ENCODE measurements around the gene HORMAD2. TPM values are rescaled to one million over a fixed set of nuclear protein-coding genes. Genes with fewer than 3 reads are reported as not detected.

Gene HORMAD2
- total and polyA plus RNA-seq, 9 of the 15 experiments (the other 6 are each of a cell fraction or from before 2014, with no cell fraction given) = not detected

GRCh38 chr22:30033137-30033536, 47.1 kb upstream of the HORMAD2 start:
- ChIA-PET POLR2A (interaction anchor here (0.7 to 1.6 kb wide), 2 partner anchors 10 to 16 kb away, joined by 3 read pairs; no protein-coding TSS in a partner anchor), CTCF (ENCODE audit: low intra/inter-chr PET ratio) (no interaction called here)
- Histone ChIP-seq H3K27me3 (ENCODE audit: control insufficient read depth in 2 of 2, insufficient read depth in 2 of 2, low read length in 2 of 2) (no peaks in the 10 kb centered on the region), H3K9me3 (replicated peaks; ENCODE audit: control insufficient read depth, insufficient read depth, low read depth, low read length) (no peaks in the 10 kb centered on the region), H3K9me1 (ENCODE audit: control insufficient read depth, insufficient read depth, low read length) (no peaks in the 10 kb centered on the region), H3K4me2 (ENCODE audit: insufficient read depth, low read length) (no peak overlapping the region), H3K36me3 (ENCODE audit: control insufficient read depth, insufficient read depth, low read length) (no peaks in the 10 kb centered on the region), H3K79me2 (ENCODE audit: control insufficient read depth, insufficient read depth, low read length) (no peaks in the 10 kb centered on the region), H3K27ac (ENCODE audit: extremely low read depth, low read depth, low read length) (no peak overlapping the region), H3K9ac (ENCODE audit: insufficient read depth in 1 of 2, low read depth in 2 of 2, low read length in 2 of 2) (no peak overlapping the region), H3K4me3 (no peak overlapping the region), H4K20me1 (replicated peaks; ENCODE audit: control insufficient read depth, insufficient read depth, low read length) (no peaks in the 10 kb centered on the region), H3K4me1 (replicated peaks in 1 of 2; ENCODE audit: control insufficient read depth in 2 of 2, insufficient read depth in 2 of 2, low read length in 2 of 2) (no peaks in the 10 kb centered on the region), H2AFZ (ENCODE audit: low read depth, low read length) (no peak overlapping the region)
- intact Hi-C loops (cut with micrococcal nuclease) = no loop called here
- peak; percentile 64; the same call in 1 of the 2 replicates for TF ChIP-seq SPI1 (IDR thresholded peaks at IDR 0.05; ENCODE audit: borderline replicate concordance, low read depth, low read length)
- no peak for TF ChIP-seq RBM34 (IDR thresholded peaks at IDR 0.05; ENCODE audit: borderline replicate concordance, insufficient read depth, low read length)
- ATAC-seq = no peak
- in situ Hi-C loops (cut with MboI) = no loop called here
- no TSS peak for BruUV-seq (replicated peaks)
- DNase-seq (ENCODE audit: extremely low read depth in 1 of 4, low spot score in 3 of 4) = no peak
- WGBS (ENCODE audit: insufficient coverage, low coverage, missing lambda C conversion rate) = 33% methylated on average over 4 of the region's 4 CpGs
- FAIRE-seq = no peak

GRCh38 chr22:30033901-30034300, 46.4 kb upstream of the HORMAD2 start:
- intact Hi-C loops (cut with micrococcal nuclease) (no loop called here), in situ Hi-C loops (cut with MboI) (no loop called here)
- no peaks in the 10 kb centered on the region; a peak in 1 of 5 replicates for H3K4me1 ChIP-seq (replicated peaks in 1 of 2; ENCODE audit: control insufficient read depth in 2 of 2, insufficient read depth in 2 of 2, low read length in 2 of 2)
- no peak for FAIRE-seq
- no peaks in the 10 kb centered on the region for H3K9me3 ChIP-seq (replicated peaks; ENCODE audit: control insufficient read depth, insufficient read depth, low read depth, low read length)
- no peak for ATAC-seq
- H3K4me2 ChIP-seq (ENCODE audit: insufficient read depth, low read length) = no peak overlapping the region
- H3K79me2 ChIP-seq (ENCODE audit: control insufficient read depth, insufficient read depth, low read length) = no peaks in the 10 kb centered on the region
- H4K20me1 ChIP-seq (replicated peaks; ENCODE audit: control insufficient read depth, insufficient read depth, low read length) = no peaks in the 10 kb centered on the region
- 30% methylated on average over 2 of the region's 5 CpGs for WGBS (ENCODE audit: insufficient coverage, low coverage, missing lambda C conversion rate)
- H3K36me3 ChIP-seq (ENCODE audit: control insufficient read depth, insufficient read depth, low read length) = no peaks in the 10 kb centered on the region
- ChIA-PET CTCF (ENCODE audit: low intra/inter-chr PET ratio) (no interaction called here), POLR2A (interaction anchor here (0.6 to 1.6 kb wide), 4 partner anchors 9 to 561 kb away, joined by 3 to 4 read pairs (median 3); no protein-coding TSS in a partner anchor)
- H3K27me3 ChIP-seq (ENCODE audit: control insufficient read depth in 2 of 2, insufficient read depth in 2 of 2, low read length in 2 of 2) = no peaks in the 10 kb centered on the region
- H2AFZ ChIP-seq (ENCODE audit: low read depth, low read length) = no peak overlapping the region
- H3K4me3 ChIP-seq = no peak overlapping the region
- BruUV-seq (replicated peaks) = no TSS peak
- no peaks in the 10 kb centered on the region for H3K9me1 ChIP-seq (ENCODE audit: control insufficient read depth, insufficient read depth, low read length)
- DNase-seq (ENCODE audit: extremely low read depth in 1 of 4, low spot score in 3 of 4) = no peak
- no peak overlapping the region for H3K9ac ChIP-seq (ENCODE audit: insufficient read depth in 1 of 2, low read depth in 2 of 2, low read length in 2 of 2)
- no peak overlapping the region for H3K27ac ChIP-seq (ENCODE audit: extremely low read depth, low read depth, low read length)
- TF ChIP-seq PREB (CRISPR knock-in tag; IDR thresholded peaks at IDR 0.05) (no peak), SMARCE1 (IDR thresholded peaks at IDR 0.05) (no peak), KLF13 (tag; IDR thresholded peaks at IDR 0.05; ENCODE audit: borderline replicate concordance, low read depth) (no peak), TBP (optimal IDR thresholded peaks at IDR 0.05; ENCODE audit: low read depth, low read length) (no peak), MXD1 (CRISPR knock-in tag; IDR thresholded peaks at IDR 0.05; ENCODE audit: borderline replicate concordance, poor library complexity, severe bottlenecking) (no peak), ZNF232 (CRISPR knock-in tag; IDR thresholded peaks at IDR 0.05) (no peak), PURB (CRISPR knock-in tag; IDR thresholded peaks at IDR 0.05; ENCODE audit: low read depth) (no peak), GTF3C2 (IDR thresholded peaks at IDR 0.05; ENCODE audit: borderline replicate concordance, extremely low read depth, insufficient read length) (no peak), ZNF175 (CRISPR knock-in tag; IDR thresholded peaks at IDR 0.05; ENCODE audit: low read depth) (no peak)
